Daoy (cell line): ENCODE data around the gene RBM17. TPM values are rescaled to one million over a fixed set of nuclear protein-coding genes. Genes with fewer than 3 reads are reported as not detected.
"Not testable (repeated sequence)": the region's sequence is repeated elsewhere in the genome, so short reads cannot be mapped to it uniquely, and the experiment has no call there.

Experiments
- DNase-seq: peaks from one replicate; pipeline ENCODE4 v3.0.0-alpha.2; 2015; ENCODE audit warnings: low read depth
- total RNA-seq: library from RNA; depleted of rRNA; stranded (reverse); fragments of >200 nt; shearing (Covaris generic); gene quantifications from 2 replicates; pipeline ENCODE4 v1.2.3, GENCODE V29; 2014

Gene RBM17
- total RNA-seq, 1 experiment from 2014 or later = 32.7 TPM

DNA sequence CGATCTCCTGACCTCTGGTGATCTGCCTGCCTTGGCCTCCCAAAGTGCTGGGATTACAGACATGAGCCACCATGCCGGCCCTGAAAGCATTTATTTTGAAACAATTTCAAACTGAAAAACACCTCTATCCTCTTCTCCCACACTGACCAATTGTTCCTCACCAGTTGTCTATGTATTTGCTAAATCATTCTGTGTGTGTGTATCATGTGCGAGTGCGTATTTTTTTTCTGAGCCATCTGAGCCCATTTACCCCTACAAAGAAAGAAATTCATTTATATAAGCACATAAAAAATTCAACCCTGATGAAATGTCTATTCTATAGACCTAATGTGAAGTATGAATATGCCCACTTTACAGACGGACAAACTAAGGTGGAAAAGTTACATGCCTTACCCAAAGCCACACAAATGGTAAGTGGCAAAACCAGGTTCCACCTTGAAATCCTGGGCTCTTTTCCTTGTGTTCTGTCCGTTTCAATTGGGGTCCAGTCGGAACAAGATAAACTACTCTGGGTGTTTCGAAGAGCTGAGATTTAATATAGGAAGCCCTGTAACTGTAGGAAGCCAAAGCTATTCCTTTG lies 46.8 kb downstream of the RBM17 start:
- no peak for DNase-seq

DNA sequence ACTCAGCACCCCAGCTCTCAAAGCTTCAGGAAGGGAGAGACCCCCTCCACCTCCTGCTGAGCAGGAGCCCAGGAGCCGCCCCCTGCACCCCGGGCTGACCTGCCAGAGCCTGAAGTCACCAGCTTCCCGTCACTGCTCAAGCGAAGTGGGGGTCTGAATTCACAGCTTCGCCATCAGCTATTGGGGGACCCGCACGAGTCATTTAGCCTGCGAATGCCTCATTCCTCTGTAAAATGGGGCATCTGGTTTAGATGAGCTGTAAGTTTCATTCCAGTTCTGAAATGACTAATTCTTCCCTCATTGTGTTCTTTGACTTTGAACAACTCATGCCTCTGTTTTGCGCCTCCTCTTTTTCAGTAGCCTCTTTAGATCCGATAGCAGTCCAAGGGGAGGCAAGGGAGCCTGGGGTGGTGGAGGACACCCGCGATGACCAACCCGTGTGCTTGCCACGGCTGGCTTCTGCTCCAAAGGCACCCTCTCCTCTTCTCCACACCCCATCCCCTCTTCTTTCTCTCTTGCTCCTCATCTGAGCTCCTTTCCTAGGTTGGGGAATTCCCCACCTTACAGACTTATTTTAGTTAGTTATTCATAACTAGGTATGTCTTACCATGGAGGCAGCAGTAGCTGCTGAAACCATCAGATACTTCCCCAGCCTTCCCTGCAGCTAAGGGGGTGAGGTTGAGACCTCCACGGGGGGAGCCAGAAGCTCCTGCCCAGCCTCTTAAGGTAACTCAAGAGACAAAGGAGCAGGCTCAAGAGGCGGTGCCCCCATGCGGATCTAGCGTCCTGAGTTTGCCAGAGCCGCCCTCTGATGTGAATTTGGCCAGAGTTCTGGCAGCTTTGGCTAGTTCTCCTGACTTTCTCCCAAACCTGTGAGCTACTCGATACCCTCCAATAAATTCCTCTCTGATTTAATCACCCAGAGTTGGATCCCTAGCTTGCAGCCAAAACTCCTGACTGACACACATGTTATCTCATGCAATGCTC lies 47.7 kb downstream of the RBM17 start:
- peak; percentile 54 for DNase-seq

DNA sequence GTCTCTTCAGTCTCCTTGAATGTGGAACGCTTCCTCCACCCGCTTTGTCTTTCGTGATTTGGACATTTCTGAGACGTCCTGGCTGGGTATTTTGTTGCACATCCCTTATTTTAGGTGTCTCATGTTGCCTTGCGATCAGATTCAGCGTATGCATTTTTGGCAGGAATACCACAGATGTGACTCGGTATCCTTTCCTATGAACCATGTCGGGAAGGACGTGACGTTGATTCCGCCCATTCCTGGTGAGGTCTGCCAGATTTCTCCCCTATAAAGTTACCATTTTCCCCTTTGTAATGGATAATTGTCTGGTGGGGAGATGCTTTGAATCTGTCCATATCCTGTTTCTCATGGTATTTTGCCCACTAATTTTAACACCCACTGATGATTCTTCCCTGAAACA lies 49.6 kb downstream of the RBM17 start:
- DNase-seq = no peak

DNA sequence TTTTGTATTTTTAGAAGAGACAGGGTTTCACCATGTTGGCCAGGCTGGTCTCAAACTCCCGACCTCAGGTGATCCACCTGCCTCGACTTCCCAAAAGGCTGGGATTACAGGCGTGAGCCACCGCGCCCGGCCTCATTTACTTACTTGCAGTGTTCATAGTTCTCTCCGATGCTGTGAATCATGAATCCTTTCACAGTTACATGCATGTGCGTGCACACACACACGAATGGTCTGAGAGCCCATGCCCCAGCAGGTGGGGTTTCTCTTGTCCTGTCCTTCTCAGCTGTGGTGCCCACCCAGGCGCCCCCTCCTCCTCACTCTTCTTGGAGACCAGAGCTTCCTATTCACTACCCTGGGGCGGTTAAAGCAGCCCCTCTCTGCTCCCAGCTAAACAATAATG lies 50.6 kb downstream of the RBM17 start:
- no peak for DNase-seq

DNA sequence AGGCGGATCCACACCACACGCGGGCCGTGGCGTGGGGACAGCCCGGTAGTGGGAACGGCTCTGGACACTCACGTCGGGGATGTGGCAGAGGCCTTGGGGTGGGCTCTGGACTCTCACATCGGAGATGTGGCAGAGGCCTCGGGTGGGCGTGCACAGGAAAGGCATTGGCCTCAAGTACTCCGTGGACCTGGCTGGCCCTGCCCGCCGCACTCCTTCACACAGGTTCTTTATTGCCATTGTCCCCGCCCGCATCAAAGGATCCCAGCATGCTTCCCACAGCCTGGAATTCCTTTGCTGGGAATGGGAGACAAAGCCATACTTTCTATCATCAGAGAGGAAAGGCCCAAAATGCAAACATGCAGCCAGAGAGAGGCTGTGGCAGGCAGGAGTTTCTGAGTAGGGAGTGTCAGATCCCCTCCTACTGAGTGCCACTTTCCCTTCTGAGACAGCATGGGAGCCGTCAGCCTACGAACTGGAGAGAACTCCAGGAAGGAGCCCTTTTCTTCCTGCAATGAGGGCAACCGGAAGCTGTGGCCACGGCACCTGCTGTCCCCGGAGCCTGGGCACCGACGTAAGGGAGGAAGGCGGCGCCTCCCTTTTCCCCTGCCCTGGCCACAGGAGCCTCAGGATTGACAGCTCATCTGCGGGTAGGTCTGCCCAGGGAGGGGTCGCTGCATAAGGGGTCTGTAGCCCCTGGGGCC lies 51.5 kb downstream of the RBM17 start:
- no peak for DNase-seq

DNA sequence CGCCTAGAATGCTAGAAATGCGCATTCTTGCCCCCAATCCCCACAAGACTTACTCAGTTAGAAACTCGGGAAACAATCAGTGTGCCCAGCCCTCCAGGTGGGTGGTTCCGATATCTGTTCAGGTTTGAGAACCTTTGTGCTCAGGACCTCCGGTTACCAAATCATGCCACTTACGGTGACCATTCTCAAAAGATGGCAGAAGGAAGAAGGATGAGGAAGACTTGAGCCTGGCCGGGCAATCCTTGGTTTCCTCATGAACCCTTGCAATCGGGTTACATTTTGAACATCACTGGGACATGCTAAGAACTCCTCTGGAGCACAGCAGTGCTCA lies 52.1 kb downstream of the RBM17 start:
- DNase-seq = no peak

DNA sequence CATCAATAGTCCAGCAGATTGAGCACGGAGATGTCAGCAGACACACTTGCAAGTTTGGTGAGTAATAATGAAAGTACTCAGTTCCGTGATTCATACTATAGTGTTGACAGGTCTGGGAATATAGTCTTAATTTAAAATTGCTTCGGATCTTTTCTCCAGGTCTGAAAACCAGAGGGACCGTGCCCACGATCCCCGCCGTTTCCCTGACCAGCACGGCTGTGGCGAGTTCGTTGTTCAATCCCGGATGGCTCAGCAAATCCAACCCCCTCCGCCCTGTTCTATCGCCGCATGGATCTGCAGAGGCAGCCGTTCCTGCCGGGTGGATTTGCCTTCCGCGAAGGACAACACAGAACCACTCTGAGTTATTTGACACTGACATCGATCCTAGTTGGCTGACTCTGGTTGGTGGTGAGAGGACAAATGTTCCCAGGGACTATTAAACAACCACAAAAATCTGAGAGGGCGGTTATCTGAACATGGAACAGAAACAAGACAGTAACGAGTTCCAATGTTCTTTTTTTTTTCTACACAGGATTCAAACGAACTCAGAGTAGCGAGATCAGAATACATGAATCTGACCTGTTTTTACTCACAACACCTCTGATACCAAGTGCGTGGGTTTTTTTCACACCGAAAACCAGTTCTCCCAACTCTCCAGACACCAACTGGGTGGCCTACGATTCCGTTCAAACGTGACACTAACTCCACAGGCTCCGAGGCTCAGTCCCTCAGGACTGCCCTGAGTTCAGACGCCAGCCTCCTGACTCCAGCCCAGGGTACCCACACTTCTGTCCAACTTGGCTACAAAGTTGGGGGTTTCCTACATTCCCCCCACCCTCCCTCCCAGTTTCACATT lies 52.7 kb downstream of the RBM17 start:
- DNase-seq = peak; percentile 79

DNA sequence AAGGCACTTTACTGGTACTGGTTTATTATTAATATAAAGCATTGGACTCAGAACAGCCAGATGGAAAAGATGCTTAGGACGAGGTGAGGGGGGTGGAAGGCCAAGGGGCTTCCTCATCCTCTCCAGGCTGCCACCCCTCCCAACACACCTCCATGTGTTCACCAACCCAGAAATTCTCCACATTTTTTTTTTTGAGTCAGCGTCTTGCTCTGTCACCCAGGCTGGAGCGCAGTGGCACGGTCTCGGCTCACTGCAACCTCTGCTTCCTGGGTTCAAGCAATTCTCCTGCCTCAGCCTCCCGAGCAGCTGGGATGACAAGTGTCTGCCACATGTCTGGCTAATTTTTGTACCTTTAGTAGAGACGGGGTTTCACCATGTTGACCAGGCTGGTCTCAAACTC lies 53.4 kb downstream of the RBM17 start:
- not testable (repeated sequence) for DNase-seq

DNA sequence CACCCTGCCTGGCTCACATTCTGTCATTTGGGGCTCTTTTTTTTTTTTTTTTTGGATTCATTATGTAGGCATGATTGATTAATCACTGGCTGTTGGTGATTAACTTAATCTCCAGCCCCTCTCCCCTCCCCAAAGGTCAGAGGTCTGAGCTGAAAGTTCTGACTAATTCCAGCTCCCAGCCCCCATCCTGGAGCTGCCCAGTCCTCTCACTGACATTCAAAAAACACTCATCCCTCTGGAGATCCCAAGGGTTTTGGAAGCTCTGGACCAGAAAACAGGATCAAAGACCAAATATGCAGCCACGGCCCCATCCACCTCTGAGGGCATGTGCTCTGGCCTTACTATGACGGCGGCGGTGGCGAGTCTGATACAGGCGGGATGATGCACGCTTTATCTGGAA lies 53.8 kb downstream of the RBM17 start:
- no peak for DNase-seq

DNA sequence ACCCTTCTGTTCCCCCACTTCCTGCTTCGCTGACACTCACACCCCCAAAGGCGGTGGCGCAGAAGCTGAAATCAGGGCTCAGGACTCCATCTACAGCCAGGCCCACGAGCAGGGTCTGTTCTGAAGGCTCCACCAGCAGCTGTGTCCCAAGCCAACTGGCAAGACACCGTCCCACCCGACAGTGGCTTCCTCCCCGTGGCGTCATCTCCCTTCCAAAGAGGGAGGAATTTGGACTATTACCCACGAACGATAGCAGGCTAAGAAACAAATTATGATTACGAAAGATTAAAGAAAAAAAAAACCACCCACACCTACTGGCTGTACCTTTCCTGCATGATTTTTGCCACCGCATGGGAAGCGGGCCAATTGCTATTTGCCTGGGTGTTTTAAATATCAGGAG lies 54.3 kb downstream of the RBM17 start:
- DNase-seq = no peak

DNA sequence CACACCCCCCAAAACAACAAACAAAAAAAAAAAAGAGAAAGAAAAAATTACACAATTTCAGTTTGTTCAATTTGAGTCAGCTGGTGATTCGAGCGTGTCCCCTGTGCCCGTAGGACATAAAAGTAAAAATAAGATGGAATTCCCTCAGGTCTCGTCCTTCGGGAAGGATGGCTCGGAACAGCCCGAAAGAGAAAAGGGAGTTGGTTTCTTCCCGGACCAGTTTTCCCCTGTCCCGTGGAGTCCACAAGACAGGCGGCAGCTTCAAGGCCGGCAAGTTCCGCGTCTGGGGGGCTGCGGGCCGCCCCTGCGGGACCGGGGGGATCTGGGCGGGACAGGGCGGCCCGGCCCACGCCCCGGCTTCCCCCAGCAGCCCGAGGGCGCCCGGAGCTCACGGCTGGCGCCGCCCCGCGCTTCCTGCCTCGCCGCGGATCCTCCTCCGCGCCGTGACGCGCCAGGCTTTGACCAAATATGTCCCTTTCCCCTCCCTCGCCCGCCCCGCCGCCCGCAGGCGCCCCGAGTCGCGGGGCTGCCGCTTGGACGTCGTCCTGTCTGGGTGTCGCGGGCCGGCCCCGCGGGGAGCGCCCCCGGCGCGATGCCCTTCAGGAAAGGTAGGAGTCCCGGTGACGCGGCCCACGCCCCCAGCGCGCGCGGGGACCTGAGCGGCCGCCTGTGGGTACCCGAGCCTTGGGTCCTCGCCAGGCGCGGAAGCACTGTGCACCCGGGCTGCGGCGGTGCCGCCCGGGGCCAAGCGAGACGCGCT lies 55.8 kb downstream of the RBM17 start:
- DNase-seq = peak; percentile 89

DNA sequence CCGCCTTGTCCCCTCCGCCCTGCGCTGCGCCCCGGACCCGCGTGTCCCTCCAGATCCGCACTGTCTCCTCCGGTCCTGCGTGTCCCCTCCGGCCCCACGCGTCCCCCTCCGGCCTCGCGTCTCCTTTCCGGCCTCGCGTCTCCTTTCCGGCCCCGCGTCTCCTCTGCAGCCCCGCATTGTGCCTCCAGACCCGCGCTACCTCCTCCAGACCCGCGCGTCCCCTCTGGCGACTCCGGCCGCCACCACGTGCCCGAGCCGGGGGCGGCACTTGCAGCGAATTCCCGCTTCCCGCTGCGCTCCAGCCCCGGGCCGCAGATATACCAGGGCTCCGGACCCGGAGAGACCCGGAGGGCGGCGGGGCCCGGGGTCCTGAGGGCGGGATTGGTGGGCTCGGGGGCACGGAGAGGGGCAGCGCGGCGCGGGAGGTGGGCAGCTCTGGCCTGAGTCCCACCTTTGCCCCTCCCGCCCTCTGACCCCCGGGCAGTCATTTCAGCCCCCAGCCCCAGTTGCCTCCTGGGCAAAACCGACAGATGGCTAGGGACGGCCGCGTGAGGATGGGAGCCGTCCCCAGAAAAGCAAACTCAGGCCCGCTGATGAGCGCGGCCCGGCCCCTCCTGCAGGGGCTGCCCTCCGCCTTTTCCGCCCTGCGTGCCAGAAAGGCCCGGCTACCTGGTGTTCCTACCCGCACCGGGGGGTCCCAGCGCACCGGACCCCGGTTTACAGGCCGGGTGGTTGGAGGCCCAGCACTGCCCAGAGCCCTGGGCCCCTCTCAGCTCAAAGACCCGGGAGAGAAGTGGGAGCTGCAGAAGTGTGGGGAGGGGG lies 56.5 kb downstream of the RBM17 start:
- no peak for DNase-seq

DNA sequence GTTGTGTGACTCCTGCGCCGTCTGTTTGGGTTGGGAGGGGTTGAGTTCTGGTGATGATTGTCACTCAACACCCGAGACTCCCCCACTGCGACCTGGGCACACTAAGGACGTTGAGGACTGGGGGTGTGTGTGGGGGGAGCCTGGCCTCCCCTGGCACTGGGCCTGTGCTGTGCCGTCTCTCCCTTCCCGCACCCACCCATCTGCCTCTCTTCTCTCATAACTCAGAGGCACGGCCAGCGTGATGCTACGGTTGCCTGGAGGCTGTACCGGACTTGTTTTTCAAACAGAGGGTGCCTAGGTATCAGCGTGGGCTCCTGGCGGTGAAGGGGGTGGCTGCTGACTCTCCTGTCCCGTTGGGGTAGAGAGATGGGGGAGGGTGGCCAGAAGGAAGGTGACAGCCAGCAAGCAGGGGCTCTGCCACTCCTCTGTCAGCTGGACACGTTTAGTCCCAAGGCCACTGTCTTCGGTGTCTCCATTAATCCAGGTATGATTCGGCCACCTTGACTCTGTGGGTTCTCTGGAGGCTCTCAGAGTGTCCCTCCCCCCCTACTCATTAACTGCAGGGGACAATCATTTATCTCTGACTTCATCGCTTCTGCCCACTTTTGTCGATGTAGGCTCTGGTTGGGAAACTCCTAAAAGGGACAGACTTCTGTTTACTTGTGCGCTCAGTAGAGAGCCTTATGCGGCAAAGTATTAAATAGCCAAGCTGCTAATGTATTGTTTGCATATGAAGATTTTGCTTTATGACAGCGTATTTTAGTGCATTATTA lies 57.4 kb downstream of the RBM17 start:
- no peak for DNase-seq

DNA sequence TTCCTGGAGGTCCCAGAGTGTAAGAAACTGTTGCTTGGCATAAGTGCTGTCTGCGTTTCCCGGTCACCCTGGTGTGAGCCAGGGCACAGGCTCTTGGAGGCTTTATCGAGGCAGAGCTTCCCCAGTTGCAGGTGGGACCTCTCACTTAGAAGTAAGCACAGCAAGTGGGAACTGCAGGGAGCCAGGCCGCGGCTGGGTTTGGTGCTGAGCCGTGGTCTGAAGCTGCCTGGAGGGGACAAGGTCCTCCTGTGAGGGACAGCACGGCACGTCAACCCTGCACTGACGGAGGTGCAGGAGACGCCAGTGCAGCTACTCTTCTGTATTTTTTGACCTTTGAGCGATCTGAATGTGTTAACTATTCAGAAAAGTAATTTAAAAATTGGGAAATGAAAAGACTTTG lies 58.1 kb downstream of the RBM17 start:
- DNase-seq = no peak

DNA sequence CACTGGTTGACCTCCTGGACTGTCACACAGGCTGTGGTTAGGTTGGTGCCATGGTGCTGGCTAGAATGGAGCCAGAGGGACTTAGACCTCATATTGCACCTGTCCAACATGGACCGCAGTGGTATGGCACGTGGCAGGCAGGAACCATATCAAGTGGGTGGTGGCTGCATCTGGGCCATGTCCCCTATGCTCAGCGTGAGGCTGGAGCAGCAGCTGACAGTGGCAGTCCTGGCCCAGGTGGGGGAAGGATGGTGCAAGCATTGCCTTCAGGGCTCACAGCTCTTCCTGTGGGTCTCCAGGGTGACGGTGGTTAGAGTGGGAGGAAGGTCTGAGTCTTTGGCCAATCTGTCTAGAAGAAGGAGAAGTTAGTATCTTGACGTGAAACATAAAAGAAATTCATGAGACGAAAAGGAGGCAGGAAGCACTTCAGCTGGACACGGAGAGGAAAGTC lies 59.4 kb downstream of the RBM17 start:
- no peak for DNase-seq

DNA sequence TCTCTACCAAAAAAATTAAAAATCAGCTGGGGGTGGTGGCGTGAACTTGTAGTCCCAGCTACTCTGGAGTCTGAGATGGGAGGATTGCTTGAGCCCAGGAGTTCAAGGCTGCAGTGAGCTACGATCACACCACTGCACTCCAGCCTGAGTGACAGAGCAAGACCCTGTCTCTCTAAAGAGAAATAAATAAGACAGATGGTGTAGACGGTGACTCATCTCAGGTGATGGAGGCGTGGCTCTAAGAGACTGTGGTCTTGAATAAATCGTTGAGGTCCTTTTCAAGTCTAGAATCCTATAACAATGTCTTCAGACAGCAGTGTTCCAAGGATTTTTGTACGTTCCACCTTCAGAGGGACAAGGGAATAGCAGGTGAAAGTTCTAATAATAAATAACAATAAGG lies 60.1 kb downstream of the RBM17 start:
- DNase-seq = no peak

DNA sequence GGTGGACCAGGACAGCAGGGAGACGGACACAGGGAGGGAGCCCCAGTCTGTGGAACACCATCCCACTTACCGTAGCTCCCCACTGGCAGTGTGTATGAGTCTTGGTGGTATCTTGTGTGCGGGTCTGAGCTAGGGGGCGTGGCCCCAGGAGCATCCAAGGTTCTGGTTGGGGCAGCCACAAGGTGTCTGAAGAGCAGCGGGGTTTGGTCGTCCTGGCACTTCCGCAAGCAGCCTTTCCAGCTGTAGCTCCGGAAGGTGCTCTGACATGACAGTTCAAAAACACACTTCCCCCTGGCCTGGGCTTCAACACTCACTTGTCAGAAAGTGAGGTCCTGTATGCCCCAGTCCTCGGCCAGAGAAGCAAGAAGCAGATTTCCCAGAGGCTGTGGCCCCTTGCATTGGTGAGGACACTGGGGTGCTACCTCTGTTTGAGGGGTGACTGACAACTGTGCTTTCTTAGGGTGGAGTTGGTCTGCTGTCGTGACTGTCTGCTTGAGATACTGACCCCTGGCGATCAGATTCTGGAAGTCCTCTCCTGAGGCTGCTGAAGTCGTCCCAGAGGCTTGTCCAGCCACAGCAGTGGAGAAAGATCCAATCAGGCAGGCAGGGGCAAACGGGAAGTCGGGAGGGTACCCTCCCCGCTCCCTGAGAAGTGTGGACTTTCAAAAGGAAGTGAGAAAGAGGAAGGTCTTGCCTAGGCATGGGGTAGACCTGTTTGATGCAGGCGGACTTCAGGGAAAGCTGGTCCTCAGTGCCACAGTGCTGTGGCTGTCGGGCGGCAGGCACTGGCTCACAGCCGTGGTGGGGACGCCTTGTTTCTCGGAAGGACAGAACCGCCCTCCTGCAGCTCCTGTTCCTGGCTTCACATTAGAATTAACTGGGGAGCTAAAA lies 62.5 kb downstream of the RBM17 start:
- peak; percentile 52 for DNase-seq

DNA sequence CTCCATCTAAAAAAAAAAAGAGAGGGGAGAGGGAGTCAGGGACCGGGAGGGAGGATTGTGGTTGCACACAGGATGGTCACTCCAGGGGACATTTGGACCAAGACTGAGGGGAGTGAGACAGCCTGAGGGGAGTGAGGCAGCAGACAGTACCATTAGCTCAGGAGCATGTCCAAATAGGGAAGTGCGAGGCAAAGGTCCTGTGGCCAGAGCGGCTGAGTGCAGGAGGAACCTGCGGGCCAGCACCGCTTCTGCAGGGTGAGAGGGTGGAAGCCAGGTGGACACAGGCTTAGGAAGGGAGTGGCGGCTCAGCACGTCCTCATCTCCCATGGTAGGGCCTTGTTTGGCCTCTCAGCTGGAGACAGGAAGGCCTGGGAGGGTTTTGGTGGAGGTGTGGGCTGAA lies 65.0 kb downstream of the RBM17 start:
- DNase-seq = no peak
